Activated CD4-positive, alpha-beta T cell treated with anti-CD3 and anti-CD28 coated beads for 48 hours (primary cell): ENCODE data around the gene LYST.
"Not testable (repeated sequence)": the region's sequence is repeated elsewhere in the genome, so short reads cannot be mapped to it uniquely, and the experiment has no call there.

Source experiments
- DNase-seq: peaks from one replicate; pipeline ENCODE4 v3.0.0-alpha.2; 2020

LYST gene

DNA sequence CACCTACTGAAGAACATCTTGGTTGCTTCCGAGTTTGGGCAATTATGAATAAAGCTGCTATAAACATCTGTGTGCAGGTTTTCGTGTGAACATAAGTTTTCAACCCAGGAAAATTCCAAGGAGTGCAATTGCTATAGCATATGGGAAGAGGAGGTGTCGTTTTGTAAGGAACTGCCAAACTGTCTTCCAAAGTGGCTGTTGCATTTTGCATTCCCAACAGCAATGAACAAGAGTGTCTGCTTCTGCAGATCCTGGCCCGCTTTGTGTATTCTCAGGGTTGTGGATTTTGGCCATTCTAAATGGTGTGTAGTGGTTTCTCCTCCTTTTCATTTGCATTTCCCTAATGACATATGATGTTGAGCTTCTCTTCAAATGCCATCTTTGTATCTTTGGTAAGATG is 240.9 kb downstream of the LYST start:
- no peak for DNase-seq

DNA sequence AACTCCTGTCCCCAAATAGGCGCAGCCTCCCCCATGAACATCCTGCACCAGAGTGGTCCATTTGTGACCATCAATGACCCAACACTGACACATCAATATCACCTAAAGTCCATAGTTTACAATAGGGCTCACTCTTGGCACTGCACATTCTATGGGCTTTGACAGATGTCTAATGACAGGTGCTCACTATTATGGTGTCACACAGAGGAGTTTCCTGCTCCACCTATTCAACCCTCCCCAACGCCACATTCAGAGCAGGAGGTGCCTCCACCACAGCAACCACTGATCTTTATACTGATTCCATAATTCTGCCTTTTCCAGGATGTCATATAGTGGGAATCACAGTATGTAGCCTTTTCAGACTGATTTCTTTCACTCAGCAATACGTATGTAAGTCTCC is 241.4 kb downstream of the LYST start:
- no peak for DNase-seq

DNA sequence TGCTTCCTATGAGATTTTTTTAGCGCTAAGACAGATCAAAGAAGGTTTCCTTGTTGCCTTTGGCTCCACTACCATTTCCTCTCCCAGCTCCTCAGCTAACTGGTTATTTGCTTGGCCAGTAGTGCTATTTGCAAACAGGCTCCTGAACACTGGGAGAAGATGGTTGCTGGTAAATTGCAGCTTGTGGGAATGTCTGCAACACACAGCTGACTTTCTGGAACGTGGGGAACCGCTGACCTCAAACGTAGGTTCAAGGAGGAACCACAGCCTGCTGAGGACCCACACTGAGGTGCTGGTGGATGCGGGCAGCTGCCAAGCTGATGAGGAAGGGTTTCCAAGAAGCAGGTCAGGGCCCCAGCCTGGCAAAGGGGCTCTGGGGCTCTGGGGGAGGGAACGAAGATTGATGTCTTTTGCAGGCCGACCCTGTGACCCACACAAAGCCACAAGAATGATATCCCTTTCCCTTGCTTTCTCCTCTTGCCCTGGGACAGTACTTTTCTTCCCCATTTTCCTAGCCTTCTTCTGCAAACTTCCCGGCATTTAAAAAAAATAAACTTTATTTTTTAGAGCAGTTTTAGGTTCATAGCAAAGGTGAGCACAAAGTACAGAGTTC is 241.9 kb downstream of the LYST start:
- DNase-seq: no peak

DNA sequence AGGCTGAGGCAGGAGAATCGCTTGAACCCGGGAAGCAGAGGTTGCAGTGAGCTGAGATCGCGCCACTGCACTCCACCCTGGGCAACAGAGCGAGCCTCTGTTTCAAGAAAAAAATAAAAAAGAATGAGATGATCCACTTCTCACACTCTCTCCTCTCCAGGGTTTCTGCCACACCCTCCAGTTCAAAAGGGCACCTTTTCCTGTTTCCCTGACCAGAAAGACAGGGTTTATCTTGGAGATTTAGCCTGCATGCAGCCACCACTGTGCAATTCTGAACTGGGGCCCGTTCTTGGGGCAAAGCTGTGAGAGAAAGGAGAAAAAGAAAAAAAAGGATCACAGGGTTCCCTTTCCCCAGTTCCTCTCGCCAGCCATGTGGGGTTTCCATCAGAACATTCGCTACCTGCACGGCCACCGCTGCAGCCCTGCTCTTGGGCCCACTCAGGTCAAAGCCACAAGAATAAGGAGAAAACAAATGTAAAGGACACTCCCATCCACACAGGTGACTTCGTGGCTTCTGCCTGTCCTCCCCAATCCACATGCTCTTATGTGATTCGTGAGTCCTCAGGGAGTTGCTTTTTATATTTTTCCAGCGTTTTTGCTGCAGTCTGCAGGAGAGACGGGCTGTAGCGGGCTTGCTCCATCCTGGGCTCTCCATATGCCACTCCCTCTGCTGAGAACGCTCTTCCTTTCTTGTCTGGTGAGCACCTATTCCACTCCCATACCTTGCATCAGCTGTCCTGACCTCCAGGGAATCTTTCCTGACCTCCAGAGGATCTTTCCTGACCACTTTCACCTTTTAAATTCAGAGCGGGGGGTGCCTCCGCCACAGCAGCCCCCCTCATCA is 243.5 kb downstream of the LYST start:
- DNase-seq: no peak

DNA sequence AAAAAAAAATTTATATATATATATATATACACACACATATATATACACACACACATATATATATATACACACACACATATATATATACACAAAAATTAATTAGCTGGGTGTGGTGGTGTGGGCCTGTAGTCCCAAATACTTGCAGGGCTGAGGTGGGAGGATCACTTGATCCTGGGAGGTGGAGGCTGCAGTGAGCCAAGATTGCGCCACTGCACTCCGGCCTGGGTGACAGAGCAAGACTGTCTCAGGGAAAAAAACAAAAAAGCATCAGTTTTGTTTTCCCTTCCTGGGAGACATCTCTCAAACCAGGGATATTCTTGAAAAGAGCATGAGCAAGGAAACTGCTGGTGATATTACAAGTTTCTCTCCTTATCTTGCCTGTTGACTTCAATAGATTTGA is 247.6 kb downstream of the LYST start:
- DNase-seq: not testable (repeated sequence)

DNA sequence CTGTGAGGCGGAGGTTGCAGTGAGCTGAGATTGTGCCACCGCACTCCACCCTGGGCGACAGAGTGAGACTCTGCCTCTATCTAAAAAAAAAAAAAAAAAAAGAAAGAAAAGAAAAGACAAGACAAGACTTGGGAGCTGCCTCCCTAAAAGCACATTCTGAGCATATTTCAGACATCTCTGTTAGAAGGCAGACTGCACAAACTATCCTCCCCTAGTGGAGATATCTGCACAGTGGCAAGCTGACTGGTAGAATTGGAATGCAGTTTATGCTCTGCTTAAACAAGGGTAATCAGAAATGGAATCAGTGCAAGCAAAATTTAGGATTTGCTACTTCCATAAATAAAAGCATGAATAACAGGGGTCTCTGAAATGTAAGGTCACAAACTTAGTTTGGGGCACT is 248.9 kb downstream of the LYST start:
- DNase-seq: no peak

DNA sequence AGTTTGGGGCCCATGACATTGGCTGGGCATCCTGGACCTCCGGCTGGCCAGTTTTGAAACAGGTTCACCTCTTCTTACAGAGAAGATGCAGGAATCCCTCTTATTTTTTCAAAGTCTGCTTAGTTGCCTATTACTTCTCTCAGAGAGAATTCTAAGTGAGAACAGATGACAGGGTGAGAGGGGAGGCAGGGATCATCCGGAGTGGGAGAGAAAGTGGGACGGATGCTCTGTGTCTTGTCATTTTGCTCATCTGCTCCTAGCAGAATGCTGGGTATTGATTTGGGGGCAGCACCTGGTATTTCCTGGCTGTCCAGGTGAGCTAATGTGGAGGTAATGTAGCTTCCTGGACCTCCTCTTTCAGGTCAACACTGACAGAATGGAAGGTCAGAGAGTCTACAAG is 249.6 kb downstream of the LYST start:
- DNase-seq: no peak

DNA sequence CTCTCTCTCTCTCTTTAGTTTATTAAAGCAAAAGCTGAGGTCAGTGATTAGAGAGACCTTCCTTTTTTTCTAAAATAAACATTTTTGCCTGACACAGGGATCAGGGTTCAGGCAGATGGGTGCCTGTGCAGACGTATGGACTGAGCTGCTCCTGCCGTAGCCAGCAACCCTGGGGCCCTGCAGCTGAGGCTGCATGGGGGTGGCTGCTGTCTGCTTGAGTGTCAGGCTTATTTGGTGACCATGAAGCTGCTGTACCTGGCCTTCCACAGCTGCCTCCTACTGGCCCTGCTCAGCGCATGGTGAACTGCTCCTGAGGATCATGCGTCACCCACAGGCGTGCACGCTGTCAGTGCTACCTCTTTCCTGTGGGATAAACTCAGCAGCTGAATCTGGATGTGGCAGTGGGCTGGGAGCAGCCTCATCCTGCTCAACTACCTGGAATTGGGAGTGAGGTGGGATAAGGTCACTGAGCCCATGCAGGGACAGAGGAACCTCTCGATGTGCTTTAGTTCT is 252.2 kb downstream of the LYST start:
- DNase-seq: no peak

DNA sequence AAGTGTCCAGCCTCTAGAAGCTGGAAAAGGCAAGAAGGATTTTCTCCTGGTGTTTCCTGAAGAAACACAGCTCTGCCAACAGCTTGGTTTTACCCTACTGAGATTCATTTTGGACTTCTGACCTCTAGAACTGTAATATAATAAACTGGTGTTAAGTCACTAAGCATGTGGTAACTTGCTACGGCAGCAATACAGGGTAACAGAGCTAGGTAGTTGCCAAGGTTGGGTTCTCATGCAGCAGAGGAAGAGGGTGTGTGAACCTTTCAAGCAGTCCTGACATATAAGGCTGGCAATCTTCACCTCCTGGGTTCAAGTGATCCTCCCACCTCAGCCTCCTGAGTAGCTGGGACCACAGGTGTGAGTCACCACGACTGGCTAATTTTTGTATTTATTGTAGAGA is 253.1 kb downstream of the LYST start:
- no peak for DNase-seq

DNA sequence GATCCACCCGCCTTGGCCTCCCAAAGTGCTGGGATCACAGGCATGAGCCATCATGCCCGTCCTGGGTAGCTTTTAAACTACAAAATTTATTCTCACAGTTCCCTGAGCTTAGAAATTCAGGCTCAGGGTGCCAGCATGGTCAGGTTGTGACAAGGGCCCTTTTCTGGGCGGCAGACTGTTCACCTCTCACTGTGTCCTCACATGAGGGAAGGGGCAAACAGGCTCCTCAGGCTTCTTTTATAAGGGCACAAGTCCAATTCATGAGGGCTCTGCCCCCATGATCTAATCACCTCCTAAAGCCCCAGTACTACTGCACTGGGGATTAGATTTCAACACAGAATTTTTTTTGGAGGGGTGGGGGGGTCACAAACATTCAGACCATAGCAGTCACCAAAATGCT is 253.9 kb downstream of the LYST start:
- no peak for DNase-seq
